Esophagus squamous epithelium (tissue), 4 donors: Measurements from ENCODE around the gene CORO1C.

Experiments used
- CTCF ChIP-seq, 6 experiments: fragments of 450-650 bp in 4 of 6; fragments of 200-600 bp in 2 of 6; sonication (generic) in 2 of 6; IDR thresholded peaks; one replicate each; pipeline ENCODE4 v1.5.1; 2016 to 2019; ENCODE audit warnings: antibody characterized with exemption in 6 of 6, mild to moderate bottlenecking in 4 of 6, moderate library complexity in 4 of 6
- POLR2A ChIP-seq, 4 donors: fragments of 450-650 bp; IDR thresholded peaks; one replicate each; pipeline ENCODE4 v1.6.1; 2017; ENCODE audit warnings: antibody characterized with exemption in 4 of 4, mild to moderate bottlenecking in 4 of 4, moderate library complexity in 3 of 4

- TF ChIP-seq CTCF (IDR thresholded peaks at IDR 0.05) (no peak), POLR2A (IDR thresholded peaks at IDR 0.05) (peak in 1 of 4 donors; percentile 4)
Measured at GRCh38 chr12:108634341-108634751, 97.0 kb downstream of the CORO1C start.
